Epidermal melanocyte (primary cell): ENCODE measurements around the gene NPHP4.
A peak's percentile ranks its signal among the peaks of the same experiment; 100 is the strongest.

Experiments used
- DNase-seq: peaks from one replicate; pipeline ENCODE4 v3.0.0; 2011; ENCODE audit warnings: low spot score; ENCODE audit not compliant: insufficient read length

Gene NPHP4

DNA sequence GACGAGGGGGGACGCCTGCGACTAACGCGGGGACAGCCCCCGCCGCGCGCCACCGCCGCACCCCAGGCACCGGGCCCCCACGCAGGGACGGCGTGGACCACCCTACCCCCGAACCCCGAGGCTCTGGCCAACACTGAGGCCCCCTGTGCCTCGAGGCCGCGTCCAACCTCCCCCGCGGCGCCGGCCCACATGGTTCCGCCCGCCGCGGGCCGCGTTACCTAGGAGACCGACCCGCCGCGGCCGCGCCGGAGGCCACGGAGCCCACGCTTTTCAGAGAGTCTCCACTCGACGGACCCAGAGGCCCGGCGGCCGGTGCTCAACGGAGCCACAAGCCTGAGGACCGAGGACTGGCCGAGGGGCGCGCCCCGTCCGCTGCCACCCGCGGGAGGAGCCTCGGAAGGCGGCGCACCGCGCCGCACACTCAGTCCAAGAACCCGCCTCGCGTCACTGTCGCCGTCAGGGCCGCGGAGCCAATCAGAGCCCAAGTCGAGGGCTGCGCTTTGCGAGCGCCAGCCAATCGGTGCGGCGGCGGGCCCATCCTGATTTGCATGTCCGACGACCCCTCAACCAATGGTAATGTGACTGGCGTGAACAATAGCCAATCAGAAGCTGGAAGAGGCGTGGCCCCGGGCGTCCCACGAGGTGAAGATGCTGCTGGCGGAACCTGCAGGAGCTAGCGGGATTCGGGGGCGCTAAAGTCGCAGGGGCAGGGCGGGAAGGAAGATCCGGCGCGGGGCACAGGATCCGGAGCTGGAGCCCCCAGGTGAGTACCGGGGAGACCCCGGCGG, at the start of gene NPHP4:
NPHP4 (minus strand) TSS at position 400 of the 788 bp plus-strand sequence. CDS start 6,136 bp downstream, outside the sequence.
- DNase-seq, result peak; percentile 100

- DNase-seq, result no peak
Observed at GRCh38 chr1:6041432-6042062, 49.3 kb upstream of the NPHP4 start.

DNA sequence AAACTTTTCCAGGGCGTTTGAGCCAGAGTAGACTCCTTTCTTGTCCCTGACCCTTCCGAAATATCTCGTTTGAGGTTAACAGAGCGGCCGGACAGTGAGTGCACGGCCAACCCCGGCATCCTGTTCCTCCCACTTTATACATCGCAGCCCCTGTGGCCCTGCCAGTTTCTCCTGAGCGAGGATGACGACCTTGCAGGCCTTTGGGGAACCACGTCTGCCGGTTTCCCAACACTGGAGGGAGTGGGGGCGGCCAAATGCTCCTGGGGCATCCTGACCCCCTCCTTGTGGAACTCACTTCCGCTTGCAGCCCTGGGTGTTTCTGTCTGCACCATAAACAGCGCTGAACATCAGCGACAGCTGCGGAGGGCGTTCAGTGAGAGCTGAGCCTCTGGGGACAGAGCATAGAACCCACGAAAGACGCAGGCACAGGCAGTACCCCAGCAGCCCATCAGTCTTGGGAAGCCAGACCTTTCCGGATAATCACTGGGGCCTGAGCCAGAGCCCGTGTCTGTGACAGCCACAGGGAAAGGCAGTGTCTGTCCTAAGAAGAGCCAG, 48.7 kb upstream of the NPHP4 start:
- no peak for DNase-seq

- DNase-seq, result no peak
Observed at GRCh38 chr1:6040444-6040843, 48.2 kb upstream of the NPHP4 start.

DNA sequence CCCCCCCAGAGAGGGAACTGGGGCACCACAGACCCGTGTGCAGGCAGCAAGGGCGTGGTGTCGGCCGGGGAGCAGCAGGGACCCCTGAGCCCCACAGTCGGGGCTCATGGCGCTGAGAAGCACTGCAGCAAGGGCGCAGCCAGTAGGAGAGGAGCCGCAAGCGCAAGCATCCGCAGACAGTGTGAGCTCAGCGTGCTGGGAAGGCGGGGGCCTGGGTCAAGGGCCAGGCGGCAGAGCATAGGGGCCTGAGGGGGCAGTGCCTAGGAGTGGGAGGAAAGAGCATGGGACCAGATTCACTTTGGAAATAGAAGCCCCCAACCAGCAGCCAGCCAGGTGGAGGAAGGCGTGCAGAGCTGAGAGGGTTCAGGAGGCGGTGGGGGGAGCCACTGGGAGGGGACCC, 46.8 kb upstream of the NPHP4 start:
- no peak for DNase-seq

DNA sequence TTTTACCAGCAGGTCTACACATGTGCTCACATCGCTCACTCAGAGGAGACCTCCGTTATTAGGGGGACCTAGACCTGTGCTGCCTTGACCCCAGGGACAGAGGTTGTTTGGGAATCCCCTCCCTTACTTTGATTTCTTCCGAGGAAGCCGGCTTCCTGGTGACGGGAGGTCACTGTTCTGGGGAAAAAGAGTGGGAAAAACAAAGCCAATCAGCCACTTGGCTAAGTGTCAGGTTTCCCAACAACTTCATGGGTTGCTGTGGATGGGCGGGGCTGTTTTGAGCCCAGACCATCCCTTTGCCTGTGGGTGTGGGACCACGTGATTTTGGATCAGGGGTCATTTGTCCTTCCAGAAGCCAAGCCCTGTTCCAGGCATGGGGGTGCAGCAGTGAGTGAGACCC, 46.4 kb upstream of the NPHP4 start:
- DNase-seq, result no peak

DNA sequence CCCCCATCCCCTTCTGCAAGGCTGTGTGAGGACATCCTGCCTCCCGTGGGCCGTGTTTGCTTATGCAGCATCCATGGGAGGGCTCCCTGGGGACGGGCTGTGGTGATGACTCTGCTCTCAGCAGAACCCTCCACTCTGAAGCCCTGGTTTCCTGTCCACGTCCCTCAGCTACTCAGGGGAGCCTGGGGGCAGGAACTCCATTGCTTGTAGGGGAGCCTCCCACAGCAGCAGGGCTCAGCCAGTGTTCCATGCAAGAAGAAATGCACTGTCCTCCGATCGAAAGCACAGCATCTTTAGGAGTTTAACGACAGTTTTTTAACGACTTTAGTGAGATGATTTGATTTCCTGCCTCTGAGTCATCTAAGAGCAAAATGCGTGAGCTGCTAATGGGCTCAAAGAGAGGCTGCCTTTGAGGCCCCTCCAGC, 45.1 kb upstream of the NPHP4 start:
- DNase-seq, result peak; percentile 50

DNA sequence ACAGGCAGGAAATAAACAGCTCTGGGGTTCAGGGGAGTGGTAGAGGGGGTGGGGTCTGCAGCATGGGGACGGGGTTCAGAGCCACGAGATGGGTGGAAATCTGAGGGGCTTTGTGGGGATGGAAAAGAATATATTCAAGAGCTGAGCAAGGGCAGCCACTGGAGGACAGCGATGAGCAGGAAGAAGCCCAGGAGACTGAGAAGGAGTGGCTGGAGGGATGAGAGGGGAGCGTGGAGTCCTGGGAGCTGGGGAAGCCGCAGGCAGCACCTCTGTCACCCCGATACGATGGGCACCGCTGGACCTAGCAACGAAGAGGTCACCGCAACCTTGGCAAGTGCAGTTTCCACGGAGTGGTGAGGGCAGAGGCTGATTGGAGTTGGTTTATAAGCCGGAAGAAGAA, 43.5 kb upstream of the NPHP4 start:
- no peak for DNase-seq

DNA sequence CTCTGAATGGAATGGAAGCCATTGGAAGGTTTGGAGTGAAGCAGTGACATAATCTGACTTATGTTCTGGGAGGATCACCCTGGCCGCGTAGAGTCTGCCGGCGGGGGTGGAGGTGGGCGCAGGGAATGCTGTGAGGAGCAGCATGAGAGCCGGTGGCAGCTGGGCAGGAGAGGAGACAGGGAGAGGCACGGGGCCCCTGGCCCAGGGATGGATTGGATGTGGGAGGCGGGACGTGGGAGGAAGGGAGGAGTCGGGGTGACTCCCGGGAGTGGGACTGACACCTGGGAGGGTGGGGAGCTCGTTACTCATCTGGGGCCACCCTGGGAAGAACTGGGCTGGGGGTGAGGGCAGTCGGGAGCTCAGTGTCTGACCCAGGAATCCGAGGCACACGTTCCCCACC, 43.1 kb upstream of the NPHP4 start:
- DNase-seq, result no peak

DNA sequence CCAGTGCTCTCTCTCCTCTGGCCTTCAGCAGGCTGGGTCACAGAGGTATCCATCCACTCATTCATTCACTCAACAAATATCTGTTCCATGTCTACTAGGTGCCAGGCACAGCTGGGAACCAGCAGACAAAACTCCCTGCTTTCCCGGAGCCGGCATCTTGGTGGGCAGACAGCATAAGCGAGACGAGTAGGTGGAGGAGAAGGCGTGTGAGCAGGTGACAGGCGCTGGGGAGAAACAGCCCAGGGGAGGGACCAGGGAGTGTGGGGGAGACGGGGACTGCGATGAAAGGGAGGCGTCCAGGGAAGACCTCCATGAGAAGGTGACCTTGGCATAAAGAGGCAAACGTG, 42.5 kb upstream of the NPHP4 start:
- no peak for DNase-seq

DNA sequence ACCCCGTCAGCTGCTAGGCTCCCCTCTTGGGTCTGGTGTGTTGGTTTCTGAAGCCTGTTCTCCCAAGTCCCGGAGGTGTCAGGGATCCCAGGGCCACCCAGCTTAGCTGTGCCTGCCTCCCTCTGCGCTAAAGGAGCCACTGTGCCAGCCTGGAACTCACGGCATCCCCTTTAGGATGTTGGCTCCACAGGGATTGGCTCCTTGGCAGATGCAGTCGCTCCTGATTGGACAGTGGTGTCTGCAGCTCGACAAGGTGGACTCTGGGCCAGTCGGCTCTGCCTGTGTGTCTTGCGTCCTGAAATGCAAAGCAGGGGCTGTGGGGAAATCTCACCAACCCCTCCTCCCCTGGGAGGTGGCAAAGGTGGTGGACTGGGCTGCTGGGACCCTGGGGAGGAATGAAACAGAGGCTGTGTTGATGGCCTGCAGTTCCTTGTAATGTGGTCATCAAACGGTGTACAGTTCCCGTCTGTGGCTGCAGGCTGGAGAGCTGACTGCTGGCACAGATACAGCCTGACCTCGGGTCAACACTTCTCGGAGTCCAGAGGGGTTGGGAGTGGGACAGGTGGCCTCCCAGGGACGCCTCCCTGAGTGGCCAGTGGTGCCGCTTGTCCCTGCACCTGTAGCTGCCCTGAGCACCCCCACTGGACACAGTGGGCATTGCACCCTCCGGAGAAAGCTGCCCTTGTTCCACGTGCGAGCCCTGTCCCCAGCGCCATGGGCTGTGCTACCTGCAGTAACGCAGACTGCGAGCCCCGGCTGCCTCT, 41.9 kb upstream of the NPHP4 start:
- no peak for DNase-seq

- DNase-seq, result no peak
Observed at GRCh38 chr1:6033124-6033523, 40.9 kb upstream of the NPHP4 start.

DNA sequence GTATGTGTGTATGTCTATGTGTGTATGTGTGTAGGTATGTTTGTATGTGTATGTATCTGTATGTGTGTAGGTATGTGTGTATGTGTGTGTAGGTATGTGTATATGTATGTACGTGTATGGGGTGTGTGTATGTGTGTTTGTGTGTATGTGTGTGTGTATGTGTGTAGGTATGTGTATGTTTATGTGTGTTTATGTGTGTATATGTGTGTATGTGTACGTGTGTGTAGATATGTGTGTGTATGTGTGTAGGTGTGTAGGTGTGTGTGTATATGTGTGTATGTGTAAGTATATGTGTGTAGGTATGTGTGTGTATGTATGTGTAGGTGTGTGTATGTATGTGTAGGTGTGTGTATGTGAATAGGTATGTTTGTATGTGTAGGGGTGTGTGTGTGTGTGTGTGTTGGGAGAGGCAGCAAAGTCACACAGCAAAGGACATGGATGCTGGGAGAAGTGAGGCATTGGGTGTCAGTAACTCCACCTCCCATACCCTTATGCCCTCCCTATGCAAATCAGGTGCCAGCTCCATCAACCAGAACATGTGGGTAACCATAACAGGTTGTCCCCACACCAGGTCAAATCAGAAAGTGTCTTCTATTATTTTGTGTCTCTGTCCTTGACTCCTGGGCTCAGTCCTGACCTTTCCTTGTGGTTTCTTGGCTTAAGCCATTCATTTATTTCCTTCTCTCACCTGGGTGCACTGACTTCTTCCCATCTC, 38.5 kb upstream of the NPHP4 start:
- DNase-seq, result no peak

DNA sequence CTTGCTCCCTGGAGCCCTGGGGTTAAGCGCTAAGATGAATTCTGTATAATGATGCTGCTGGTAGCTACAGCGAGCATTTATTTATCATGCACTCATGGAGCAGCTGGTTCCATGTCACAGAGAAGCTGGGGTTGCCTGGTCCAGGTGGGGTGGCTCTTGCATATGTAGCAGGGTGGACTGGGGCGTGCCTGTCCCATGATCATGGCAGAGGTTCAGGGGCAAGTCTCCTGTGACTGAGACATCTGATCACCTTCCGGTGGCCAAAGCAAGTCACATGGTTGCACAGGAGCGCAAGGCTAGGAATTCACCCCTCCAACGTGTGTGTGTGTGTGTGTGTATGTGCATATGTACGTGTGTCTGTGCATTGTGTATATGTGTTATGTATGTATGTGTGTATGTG, 37.9 kb upstream of the NPHP4 start:
- no peak for DNase-seq

DNA sequence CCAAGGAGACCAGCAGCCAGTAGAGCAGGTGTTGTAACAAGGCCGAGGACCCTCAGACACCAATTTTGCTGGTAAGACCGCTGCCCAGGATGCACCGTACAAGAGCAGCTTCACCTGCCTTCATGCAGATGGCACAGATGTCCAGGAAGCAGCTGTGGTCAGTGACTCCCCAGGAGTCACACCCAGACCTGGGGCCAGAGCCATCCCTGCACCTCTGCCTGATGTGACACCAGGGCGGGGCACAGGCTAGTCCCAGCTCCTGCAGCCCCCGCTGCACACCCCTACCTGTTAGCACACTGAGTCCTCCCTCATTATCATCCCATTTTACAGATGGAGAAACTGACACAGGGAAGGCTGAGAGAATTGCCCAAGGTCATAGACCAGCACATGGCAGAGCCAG, 37.1 kb upstream of the NPHP4 start:
- DNase-seq, result no peak

GRCh38 chr1:6028042-6028850, 36.0 kb upstream of the NPHP4 start:
- DNase-seq, result no peak

DNA sequence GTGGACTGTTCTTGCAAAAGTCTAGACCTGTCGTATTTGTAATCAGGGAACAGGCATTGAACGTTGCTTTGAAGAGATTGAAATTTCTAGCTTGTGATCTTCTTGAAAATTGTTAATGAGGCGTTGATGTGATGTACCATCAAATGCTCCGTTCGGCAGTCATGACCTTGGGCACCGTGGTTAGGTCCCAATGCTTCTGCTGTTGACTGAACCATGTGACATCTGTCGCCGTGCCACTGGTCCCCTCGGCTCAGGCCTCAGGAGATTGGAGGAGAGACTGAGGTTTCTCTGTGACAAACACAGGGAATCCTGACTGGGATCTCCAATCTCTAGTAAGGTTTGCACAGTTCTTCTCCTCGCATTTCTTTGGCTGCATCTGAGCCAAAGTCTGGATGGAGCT, 35.4 kb upstream of the NPHP4 start:
- DNase-seq, result no peak

GRCh38 chr1:6026095-6026809, 34.0 kb upstream of the NPHP4 start:
- peak; percentile 44 for DNase-seq

DNA sequence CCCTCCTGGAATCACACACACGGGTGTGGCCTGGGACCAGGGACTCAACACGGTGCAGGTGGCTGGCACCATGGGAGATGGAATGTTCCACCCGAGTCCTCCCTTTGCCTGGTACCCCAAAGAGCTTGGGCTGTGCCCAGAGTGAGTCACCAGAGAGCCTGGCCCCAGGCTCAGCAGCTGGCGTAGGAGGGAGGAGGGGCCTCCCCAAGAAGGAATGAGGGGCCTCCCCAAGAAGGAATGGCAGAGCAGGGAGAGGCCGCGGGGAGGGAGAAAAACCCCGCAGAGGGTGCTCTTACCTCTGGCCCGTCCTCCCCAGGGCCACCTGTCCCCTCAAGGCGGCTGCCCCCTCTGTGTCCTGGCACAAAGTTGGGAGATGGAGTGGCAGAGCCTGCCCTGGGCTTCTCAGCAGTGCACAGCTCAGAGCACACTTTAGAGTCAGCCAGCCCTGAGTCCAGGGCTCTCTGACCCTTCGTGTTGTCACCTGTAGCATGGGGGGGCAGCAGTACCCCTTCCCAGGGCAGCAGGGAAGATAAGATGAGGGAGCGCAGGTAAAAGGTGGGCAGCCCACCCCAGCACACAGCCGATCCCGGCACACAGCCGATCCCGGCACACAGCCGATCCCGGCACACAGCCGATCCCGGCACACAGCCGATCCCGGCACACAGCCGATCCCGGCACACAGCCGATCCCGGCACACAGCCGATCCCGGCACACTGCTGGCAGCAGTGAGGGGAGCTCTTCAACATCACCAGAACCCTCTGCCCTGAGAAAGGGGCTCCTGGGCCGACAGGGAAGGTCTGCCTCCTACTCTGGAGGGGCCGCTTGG, 33.3 kb upstream of the NPHP4 start:
- DNase-seq, result no peak
